Neural crest cell (in vitro differentiated cells): ENCODE data around the gene APLP2. TPM values are rescaled to one million over a fixed set of nuclear protein-coding genes. Genes with fewer than 3 reads are reported as not detected.
"Not testable (repeated sequence)": the region's sequence is repeated elsewhere in the genome, so short reads cannot be mapped to it uniquely, and the experiment has no call there.

ENCODE experiments used
- DNase-seq: peaks from one replicate; pipeline ENCODE4 v3.0.0; 2021; ENCODE audit warnings: low read depth, mixed read lengths, low spot score
- H3K27ac Mint-ChIP-seq: one replicate; pipeline ENCODE4 v1.8.0; 2021; ENCODE audit warnings: mild to moderate bottlenecking, mixed read lengths; ENCODE audit not compliant: unreplicated experiment
- H3K27me3 Mint-ChIP-seq: 2 replicates; pipeline ENCODE4 v1.8.0; 2021; ENCODE audit warnings: low read depth, mild to moderate bottlenecking, mixed read lengths
- H3K36me3 Mint-ChIP-seq: 2 replicates; pipeline ENCODE4 v1.8.0; 2021; ENCODE audit warnings: low read depth, mild to moderate bottlenecking, mixed read lengths
- H3K4me1 Mint-ChIP-seq: 2 replicates; pipeline ENCODE4 v1.8.0; 2021; ENCODE audit warnings: mixed read lengths
- H3K4me3 Mint-ChIP-seq: one replicate; pipeline ENCODE4 v1.8.0; 2021; ENCODE audit warnings: mild to moderate bottlenecking, mixed read lengths
- H3K9me3 Mint-ChIP-seq: 2 replicates; pipeline ENCODE4 v1.8.0; 2021; ENCODE audit warnings: mixed read lengths
- CTCF ChIP-seq: fragments of 200-600 bp; sonication (generic); conservative IDR thresholded peaks from 2 replicates; pipeline ENCODE4 v1.5.0; 2021; ENCODE audit warnings: antibody characterized with exemption, mild to moderate bottlenecking
- total RNA-seq: library from RNA; stranded (reverse); gene quantifications from 2 replicates; pipeline ENCODE4 v1.2.1, GENCODE V29; 2021

Gene APLP2
- total RNA-seq, 1 donor from 2014 or later: 234 TPM

- peaks cover 35% of the 10 kb centered on the region for H3K4me1 Mint-ChIP-seq
- H3K9me3 Mint-ChIP-seq: no peaks in the 10 kb centered on the region
- no peak overlapping the region for H3K4me3 Mint-ChIP-seq
- H3K27ac Mint-ChIP-seq: no peak overlapping the region
- no peak for DNase-seq
- H3K27me3 Mint-ChIP-seq: no peaks in the 10 kb centered on the region
- TF ChIP-seq CTCF: no peak
- peaks cover 21% of the 10 kb centered on the region for H3K36me3 Mint-ChIP-seq
Observed at GRCh38 chr11:130086669-130087068, 17.0 kb downstream of the APLP2 start.

DNA sequence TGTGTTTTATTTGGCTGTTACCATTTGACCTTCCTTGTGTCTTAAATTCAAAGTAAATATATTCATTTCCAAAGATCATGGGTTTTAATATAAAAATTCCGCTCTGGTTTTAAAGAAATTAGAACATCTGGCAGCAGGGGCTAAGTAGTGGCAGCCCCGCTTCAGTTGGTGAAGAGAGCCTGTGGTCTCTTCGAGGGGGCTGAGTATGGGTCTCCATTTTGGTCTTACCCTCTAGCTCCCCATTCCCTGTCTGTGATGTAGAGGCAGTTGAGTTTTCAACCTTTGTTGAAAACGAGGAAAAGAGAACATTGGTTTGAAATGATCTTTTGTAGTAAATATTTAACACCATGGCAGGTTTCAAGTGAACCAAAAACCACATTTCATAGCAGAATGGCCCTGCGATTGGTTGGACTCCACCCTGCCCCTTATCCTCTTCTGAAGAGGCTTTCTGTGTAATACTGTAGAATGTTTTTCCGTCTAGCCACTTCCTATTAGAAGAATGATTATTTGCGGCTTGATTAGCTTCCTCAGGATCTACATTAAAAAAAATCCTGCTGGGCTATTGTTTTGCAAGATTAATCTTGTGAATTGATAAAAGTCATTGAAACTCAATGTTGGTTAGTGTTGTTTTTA, 17.7 kb downstream of the APLP2 start:
- no peak for DNase-seq
- peaks cover 20% of the 10 kb centered on the region for H3K36me3 Mint-ChIP-seq
- H3K4me1 Mint-ChIP-seq: peaks cover 34% of the 10 kb centered on the region
- no peak overlapping the region for H3K27ac Mint-ChIP-seq
- H3K9me3 Mint-ChIP-seq: no peaks in the 10 kb centered on the region
- H3K4me3 Mint-ChIP-seq: no peak overlapping the region
- TF ChIP-seq CTCF: no peak
- no peaks in the 10 kb centered on the region for H3K27me3 Mint-ChIP-seq

- no peak for TF ChIP-seq CTCF
- no peaks in the 10 kb centered on the region for H3K27me3 Mint-ChIP-seq
- no peak overlapping the region for H3K27ac Mint-ChIP-seq
- peaks cover 2% of the 10 kb centered on the region for H3K9me3 Mint-ChIP-seq
- no peak overlapping the region for H3K4me3 Mint-ChIP-seq
- H3K4me1 Mint-ChIP-seq: peaks cover 32% of the 10 kb centered on the region
- H3K36me3 Mint-ChIP-seq: peaks cover 19% of the 10 kb centered on the region
- DNase-seq: no peak
Observed at GRCh38 chr11:130088217-130088616, 18.5 kb downstream of the APLP2 start.

DNA sequence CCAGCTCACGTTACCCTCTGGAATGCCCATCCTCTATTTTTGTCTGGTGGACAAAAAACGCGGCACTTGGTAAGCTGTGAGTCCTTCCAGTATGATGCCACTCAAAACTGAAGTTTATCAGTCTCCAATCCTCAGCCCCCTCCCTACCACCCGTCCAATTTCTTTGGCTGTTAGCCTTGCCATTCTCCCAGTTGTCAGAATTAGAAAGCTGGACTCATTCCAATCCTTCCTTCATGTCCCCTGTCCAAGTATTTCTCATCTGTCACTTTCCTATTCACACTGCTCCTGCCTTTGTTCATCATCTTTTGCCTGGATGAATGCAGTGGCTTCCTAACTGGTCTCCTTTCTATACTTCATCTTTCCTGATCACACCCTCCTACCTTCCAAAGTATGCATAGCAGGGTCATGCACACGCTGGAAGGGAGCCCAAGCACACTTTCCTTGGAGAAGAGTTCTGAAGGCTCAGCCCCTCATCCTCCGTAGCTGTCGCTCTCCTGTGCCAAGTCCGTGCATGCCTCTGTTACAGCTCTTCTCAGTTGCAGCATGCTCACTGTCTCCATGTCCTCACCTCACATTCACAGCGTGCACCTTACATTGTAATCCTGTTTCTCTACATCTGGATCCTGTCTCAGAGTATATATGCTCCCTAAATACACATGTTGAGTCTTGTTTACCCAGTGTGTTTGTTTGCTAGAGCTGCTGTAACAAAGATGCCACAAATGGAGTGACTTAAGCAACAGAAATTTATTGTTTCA, 19.4 kb downstream of the APLP2 start:
- peaks cover 4% of the 10 kb centered on the region for H3K9me3 Mint-ChIP-seq
- H3K4me1 Mint-ChIP-seq: peaks cover 32% of the 10 kb centered on the region
- no peaks in the 10 kb centered on the region for H3K27me3 Mint-ChIP-seq
- H3K4me3 Mint-ChIP-seq: no peak overlapping the region
- no peak for DNase-seq
- peaks cover 21% of the 10 kb centered on the region for H3K36me3 Mint-ChIP-seq
- no peak for TF ChIP-seq CTCF
- peak overlapping the region; percentile 1 for H3K27ac Mint-ChIP-seq

GRCh38 chr11:130089674-130090073, 20.0 kb downstream of the APLP2 start:
- no peak overlapping the region for H3K27ac Mint-ChIP-seq
- peaks cover 4% of the 10 kb centered on the region for H3K9me3 Mint-ChIP-seq
- peaks cover 35% of the 10 kb centered on the region for H3K4me1 Mint-ChIP-seq
- no peaks in the 10 kb centered on the region for H3K27me3 Mint-ChIP-seq
- DNase-seq: no peak
- peaks cover 19% of the 10 kb centered on the region for H3K36me3 Mint-ChIP-seq
- no peak overlapping the region for H3K4me3 Mint-ChIP-seq
- TF ChIP-seq CTCF: no peak

DNA sequence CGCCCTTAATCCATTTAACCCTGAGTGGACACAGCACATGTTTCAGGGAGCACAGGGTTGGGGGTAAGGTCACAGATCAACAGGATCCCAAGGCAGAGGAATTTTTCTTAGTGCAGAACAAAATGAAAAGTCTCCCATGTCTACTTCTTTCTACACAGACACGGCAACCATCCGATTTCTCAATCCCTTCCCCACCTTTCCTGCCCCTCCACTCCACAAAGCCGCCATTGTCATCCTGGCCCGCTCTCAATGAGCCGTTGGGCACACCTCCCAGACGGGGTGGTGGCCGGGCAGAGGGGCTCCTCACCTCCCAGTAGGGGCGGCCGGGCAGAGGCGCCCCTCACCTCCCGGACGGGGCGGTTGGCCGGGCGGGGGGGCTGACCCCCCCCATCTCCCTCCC, 20.8 kb downstream of the APLP2 start:
- not testable (repeated sequence) for H3K4me3 Mint-ChIP-seq, H3K27me3 Mint-ChIP-seq, H3K9me3 Mint-ChIP-seq, DNase-seq, H3K27ac Mint-ChIP-seq
- Mint-ChIP-seq H3K4me1 (peaks cover 37% of the 10 kb centered on the region), H3K36me3 (peaks cover 19% of the 10 kb centered on the region)

DNA sequence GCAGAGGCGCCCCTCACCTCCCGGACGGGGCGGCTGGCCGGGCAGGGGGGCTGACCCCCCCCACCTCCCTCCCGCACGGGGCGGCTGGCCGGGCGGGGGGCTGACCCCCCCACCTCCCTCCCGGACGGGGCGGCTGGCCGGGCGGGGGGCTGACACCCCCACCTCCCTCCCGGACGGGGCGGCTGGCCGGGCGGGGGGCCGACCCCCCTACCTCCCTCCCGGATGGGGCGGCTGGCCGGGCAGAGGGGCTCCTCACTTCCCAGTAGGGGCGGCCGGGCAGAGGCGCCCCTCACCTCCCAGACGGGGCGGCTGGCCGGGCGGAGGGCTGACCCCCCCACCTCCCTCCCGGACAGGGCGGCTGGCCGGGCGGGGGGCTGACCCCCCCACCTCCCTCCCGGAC, 21.5 kb downstream of the APLP2 start:
- Mint-ChIP-seq H3K36me3 (peaks cover 14% of the 10 kb centered on the region), H3K4me1 (peaks cover 40% of the 10 kb centered on the region)
- not testable (repeated sequence) for H3K4me3 Mint-ChIP-seq, H3K9me3 Mint-ChIP-seq, H3K27ac Mint-ChIP-seq, DNase-seq, H3K27me3 Mint-ChIP-seq
